RPMI7951 (cell line): ENCODE results near the gene EXOC4. TPM values are rescaled to one million over a fixed set of nuclear protein-coding genes. Genes with fewer than 3 reads are reported as not detected.

Source experiments
- total RNA-seq: library from RNA; depleted of rRNA; stranded (reverse); fragments of >200 nt; shearing (Covaris generic); gene quantifications from 2 replicates; pipeline ENCODE4 v1.2.3, GENCODE V29; 2014; rRNA removed

The EXOC4 gene
- total RNA-seq, 1 experiment from 2014 or later = 85.2 TPM

Other genes starting within 250 kb of the EXOC4 start
- gene CHCHD3, start 171.0 kb upstream of the EXOC4 start, total RNA-seq = 96.2 and 99.5 TPM in 2 replicates